Right cardiac atrium (tissue), 5 donors: Measurements from ENCODE around the gene RTN4R. TPM values are rescaled to one million over a fixed set of nuclear protein-coding genes. Genes with fewer than 3 reads are reported as not detected.
A peak's percentile ranks its signal among the peaks of the same experiment; 100 is the strongest.

Experiments
- ATAC-seq, 2 donors: fragments of 200-7000 bp; cut with Tn5 transposase; one replicate each; pipeline versions ENCODE4 v1.8.0 to v1.9.1; 2020; ENCODE audit warnings: moderate library complexity in 2 of 2, mild to moderate bottlenecking in 1 of 2
- DNase-seq, 3 donors: peaks; one replicate each; pipeline ENCODE4 v3.0.0-alpha.2; 2020
- H3K27ac ChIP-seq: one replicate; pipeline ENCODE4 v1.5.1; 2013; ENCODE audit warnings: mild to moderate bottlenecking, low read length, control low read depth, moderate library complexity
- H3K27me3 ChIP-seq: one replicate; pipeline ENCODE4 v1.6.1; 2013; ENCODE audit not compliant: control insufficient read depth, insufficient read depth
- H3K4me1 ChIP-seq: one replicate; pipeline ENCODE4 v1.6.1; 2013; ENCODE audit warnings: low read length; ENCODE audit not compliant: control insufficient read depth, insufficient read depth
- H3K4me3 ChIP-seq: one replicate; pipeline ENCODE4 v1.5.1; 2013; ENCODE audit warnings: low read length, control low read depth
- H3K9me3 ChIP-seq: one replicate; pipeline ENCODE4 v1.6.1; 2013; ENCODE audit warnings: low read length; ENCODE audit not compliant: control insufficient read depth
- WGBS: extraction: QIAGEN DNeasy Blood & Tissue Kit; methylation state at CpG from one replicate; pipeline ENCODE4 v1.1.7; 2013; 5-methylcytosine and 5-hydroxymethylcytosine counted together
- intact Hi-C, 4 donors: fragments of 100-400 bp; cut with DNase I; formaldehyde crosslinking; loops; one replicate each; pipeline versions ENCODE4 v1.11.0 to v1.14.0; 2022 to 2023
- polyA plus RNA-seq: library from polyadenylated mRNA; stranded (reverse); fragments of 200-250 nt; gene quantifications from one replicate; pipeline ENCODE4 v1.2.3, GENCODE V29; 2013
- total RNA-seq, 4 donors: library from RNA; stranded (reverse); fragmentation: NEBNext Ultra II Directional; extraction: Animal tissue kit (Norgen Biotek cat#: 25700); gene quantifications; one replicate each; pipeline ENCODE4 v1.2.1, GENCODE V29; 2021
- donor health status: healthy with polysubstance abuse.
- donor health status: DM: no; HTN: yes; CAD: no.
- donor health status: DM: no; HTN: no; CAD: no.
- donor health status: DM: no; HTN: yes; CAD: no; lungs with severe emphysema.
- donor health status: DM: yes; HTN: yes; CAD: no.

The RTN4R gene
- total and polyA plus RNA-seq, 5 donors, result 0.56 to 1.9 (median 1.1) TPM

- intact Hi-C loops, result no loop called here
- H3K4me1 ChIP-seq, result no peaks in the 10 kb centered on the region
- no peaks in the 10 kb centered on the region for H3K9me3 ChIP-seq
- H3K27me3 ChIP-seq, result no peaks in the 10 kb centered on the region
- 84% methylated on average over 29 of the region's 29 CpGs for WGBS
- DNase-seq (no peak), ATAC-seq (no peak)
- H3K27ac ChIP-seq, result no peak overlapping the region
- no peak overlapping the region for H3K4me3 ChIP-seq
These were observed 44.5 kb downstream of the RTN4R start for GRCh38 chr22:20223421-20224255.

- H3K27me3 ChIP-seq, result no peaks in the 10 kb centered on the region
- no peak overlapping the region for H3K4me3 ChIP-seq
- DNase-seq (no peak), ATAC-seq (no peak)
- no peaks in the 10 kb centered on the region for H3K9me3 ChIP-seq
- intact Hi-C loops, result no loop called here
- H3K4me1 ChIP-seq, result no peaks in the 10 kb centered on the region
- WGBS, result 90% methylated on average over 7 of the region's 7 CpGs
- H3K27ac ChIP-seq, result no peak overlapping the region
These were observed 45.2 kb downstream of the RTN4R start for GRCh38 chr22:20222764-20223420.

GRCh38 chr22:20221421-20222340 is 46.4 kb downstream of the RTN4R start:
- peak; percentile 36 to 43 for ATAC-seq
- WGBS, result 64% methylated on average over 17 of the region's 17 CpGs
- H3K27ac ChIP-seq, result no peak overlapping the region

GRCh38 chr22:20220629-20221026 is 47.5 kb downstream of the RTN4R start:
- H3K4me1 ChIP-seq, result no peaks in the 10 kb centered on the region
- H3K9me3 ChIP-seq, result no peaks in the 10 kb centered on the region
- H3K27ac ChIP-seq, result no peak overlapping the region
- WGBS, result 87% methylated on average over 13 of the region's 13 CpGs
- no peak overlapping the region for H3K4me3 ChIP-seq
- DNase-seq, result no peak
- no peak for ATAC-seq
- intact Hi-C loops, result no loop called here
- no peaks in the 10 kb centered on the region for H3K27me3 ChIP-seq

More at GRCh38 chr22:20221421-20222340, 46.4 kb downstream of the RTN4R start:
- Histone ChIP-seq H3K4me3 (no peak overlapping the region), H3K9me3 (no peaks in the 10 kb centered on the region), H3K4me1 (no peaks in the 10 kb centered on the region), H3K27me3 (no peaks in the 10 kb centered on the region)
- no peak for DNase-seq
- intact Hi-C loops, result no loop called here

GRCh38 chr22:20219667-20220628 is 48.2 kb downstream of the RTN4R start:
- Histone ChIP-seq H3K27me3 (no peaks in the 10 kb centered on the region), H3K9me3 (no peaks in the 10 kb centered on the region), H3K4me3 (no peak overlapping the region), H3K4me1 (no peaks in the 10 kb centered on the region), H3K27ac (no peak overlapping the region)
- no peak for DNase-seq
- intact Hi-C loops, result no loop called here
- no peak for ATAC-seq
- 93% methylated on average over 10 of the region's 10 CpGs for WGBS

- intact Hi-C loops, result no loop called here
- no peaks in the 10 kb centered on the region for H3K9me3 ChIP-seq
- no peak overlapping the region for H3K27ac ChIP-seq
- no peaks in the 10 kb centered on the region for H3K27me3 ChIP-seq
- H3K4me3 ChIP-seq, result no peak overlapping the region
- ATAC-seq (no peak), DNase-seq (no peak)
- 93% methylated on average over 7 of the region's 7 CpGs for WGBS
- no peaks in the 10 kb centered on the region for H3K4me1 ChIP-seq
These were observed 49.1 kb downstream of the RTN4R start for GRCh38 chr22:20218987-20219386.

GRCh38 chr22:20218326-20218872 is 49.7 kb downstream of the RTN4R start:
- H3K4me3 ChIP-seq, result no peak overlapping the region
- H3K4me1 ChIP-seq, result no peaks in the 10 kb centered on the region
- ATAC-seq (no peak), DNase-seq (no peak)
- no peak overlapping the region for H3K27ac ChIP-seq
- WGBS, result 54% methylated on average over 14 of the region's 14 CpGs
- no peaks in the 10 kb centered on the region for H3K27me3 ChIP-seq
- no peaks in the 10 kb centered on the region for H3K9me3 ChIP-seq
- intact Hi-C loops, result no loop called here

GRCh38 chr22:20217563-20217962 is 50.6 kb downstream of the RTN4R start:
- 77% methylated on average over 4 of the region's 4 CpGs for WGBS
- H3K4me3 ChIP-seq, result no peak overlapping the region
- intact Hi-C loops, result no loop called here

GRCh38 chr22:20216863-20217499 is 51.1 kb downstream of the RTN4R start:
- intact Hi-C loops, result no loop called here
- Histone ChIP-seq H3K27me3 (no peaks in the 10 kb centered on the region), H3K4me3 (no peak overlapping the region), H3K4me1 (no peaks in the 10 kb centered on the region), H3K27ac (no peak overlapping the region), H3K9me3 (no peaks in the 10 kb centered on the region)
- WGBS, result 86% methylated on average over 12 of the region's 12 CpGs
- ATAC-seq, result no peak
- no peak for DNase-seq

More at GRCh38 chr22:20217563-20217962, 50.6 kb downstream of the RTN4R start:
- ATAC-seq, result no peak
- H3K4me1 ChIP-seq, result no peaks in the 10 kb centered on the region
- H3K27ac ChIP-seq, result no peak overlapping the region
- no peaks in the 10 kb centered on the region for H3K27me3 ChIP-seq
- H3K9me3 ChIP-seq, result no peaks in the 10 kb centered on the region
- no peak for DNase-seq
